ENCODE results near the gene SYTL3.

Gene SYTL3

GRCh38 chr6:158644231-158645063 is 5.4 kb upstream of the SYTL3 start, which contains the start of gene DYNLT1:
TSS of gene DYNLT1 (minus strand) at chr6:158644743. CDS start at chr6:158644708, 35 bp downstream.
- TF ChIP-seq CTCF (IDR thresholded peaks at IDR 0.05) = no peak

- TF ChIP-seq CTCF (IDR thresholded peaks at IDR 0.05) = no peak
These were observed 4.5 kb upstream of the SYTL3 start for GRCh38 chr6:158645064-158646022.

GRCh38 chr6:158646023-158646910 is 3.6 kb upstream of the SYTL3 start:
- TF ChIP-seq CTCF (IDR thresholded peaks at IDR 0.05) = no peak

GRCh38 chr6:158647501-158647900 is 2.4 kb upstream of the SYTL3 start:
- TF ChIP-seq CTCF (IDR thresholded peaks at IDR 0.05) = no peak

GRCh38 chr6:158648682-158649131 is 1.1 kb upstream of the SYTL3 start:
- no peak for TF ChIP-seq CTCF (IDR thresholded peaks at IDR 0.05)

- TF ChIP-seq CTCF (IDR thresholded peaks at IDR 0.05) = no peak
These were observed 3.9 kb downstream of the SYTL3 start for GRCh38 chr6:158653577-158654354.
